Brain microvascular endothelial cell (primary cell): Measurements from ENCODE around the gene MACROD2.

ENCODE experiments used
- DNase-seq: peaks from one replicate; pipeline ENCODE4 v3.0.0-alpha.2; 2020
- H3K27ac ChIP-seq: fragments of 250-450 bp; sonication (Bioruptor Pico); 2 replicates; pipeline ENCODE4 v1.5.1; 2020; ENCODE audit warnings: mild to moderate bottlenecking, moderate library complexity
- H3K27me3 ChIP-seq: fragments of 250-450 bp; sonication (Bioruptor Pico); replicated peaks from 2 replicates; pipeline ENCODE4 v1.5.1; 2020; ENCODE audit warnings: mild to moderate bottlenecking
- H3K36me3 ChIP-seq: fragments of 250-450 bp; sonication (Bioruptor Pico); replicated peaks from 2 replicates; pipeline ENCODE4 v1.5.1; 2020; ENCODE audit warnings: mild to moderate bottlenecking
- H3K4me3 ChIP-seq: 2 replicates; pipeline ENCODE4 v1.5.1; 2011; ENCODE audit warnings: low read depth, mild to moderate bottlenecking, control low read depth, low read length, moderate library complexity
- in situ Hi-C: cut with HindIII; loops from 2 replicates; pipeline ENCODE4 v1.10.0; 2017; ENCODE audit warnings: low sequenced_read_pairs, low pct_ligation_motif_present
- TF ChIP-seq, protein P1 (sequence below): IDR thresholded peaks from 2 replicates; pipeline ENCODE4 v1.5.1; 2011; ENCODE audit warnings: low read depth, mild to moderate bottlenecking, moderate library complexity, low read length, control low read depth, inconsistent platforms; ENCODE audit errors: missing control alignments

Gene MACROD2

GRCh38 chr20:14885661-14886060, 890.3 kb downstream of the MACROD2 start:
- TF ChIP-seq, protein P1, sequence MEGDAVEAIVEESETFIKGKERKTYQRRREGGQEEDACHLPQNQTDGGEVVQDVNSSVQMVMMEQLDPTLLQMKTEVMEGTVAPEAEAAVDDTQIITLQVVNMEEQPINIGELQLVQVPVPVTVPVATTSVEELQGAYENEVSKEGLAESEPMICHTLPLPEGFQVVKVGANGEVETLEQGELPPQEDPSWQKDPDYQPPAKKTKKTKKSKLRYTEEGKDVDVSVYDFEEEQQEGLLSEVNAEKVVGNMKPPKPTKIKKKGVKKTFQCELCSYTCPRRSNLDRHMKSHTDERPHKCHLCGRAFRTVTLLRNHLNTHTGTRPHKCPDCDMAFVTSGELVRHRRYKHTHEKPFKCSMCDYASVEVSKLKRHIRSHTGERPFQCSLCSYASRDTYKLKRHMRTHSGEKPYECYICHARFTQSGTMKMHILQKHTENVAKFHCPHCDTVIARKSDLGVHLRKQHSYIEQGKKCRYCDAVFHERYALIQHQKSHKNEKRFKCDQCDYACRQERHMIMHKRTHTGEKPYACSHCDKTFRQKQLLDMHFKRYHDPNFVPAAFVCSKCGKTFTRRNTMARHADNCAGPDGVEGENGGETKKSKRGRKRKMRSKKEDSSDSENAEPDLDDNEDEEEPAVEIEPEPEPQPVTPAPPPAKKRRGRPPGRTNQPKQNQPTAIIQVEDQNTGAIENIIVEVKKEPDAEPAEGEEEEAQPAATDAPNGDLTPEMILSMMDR, result no peak
- DNase-seq, result no peak
- Histone ChIP-seq H3K36me3 (no peaks in the 10 kb centered on the region), H3K27me3 (no peaks in the 10 kb centered on the region), H3K27ac (no peak overlapping the region), H3K4me3 (no peak overlapping the region)
- in situ Hi-C loops, result no loop called here

DNA sequence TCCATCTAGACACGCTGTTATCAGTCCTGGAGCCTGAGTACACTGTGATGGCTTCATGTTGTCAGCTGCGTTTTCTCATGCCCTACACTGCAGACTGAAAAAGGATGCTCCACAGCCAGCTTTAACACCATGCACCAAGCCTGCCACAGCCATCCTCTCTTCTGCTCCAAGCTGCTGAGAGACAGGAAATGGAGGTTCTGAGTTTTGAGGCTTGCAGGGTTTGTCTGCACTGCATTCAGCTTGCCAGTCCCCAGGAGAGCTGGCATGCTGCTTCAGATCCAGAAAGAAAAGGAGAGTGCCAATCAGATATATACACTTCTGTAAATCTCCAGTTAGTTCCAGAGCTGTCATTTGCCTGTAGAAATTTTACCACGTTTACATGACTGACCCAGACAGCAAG, 892.8 kb downstream of the MACROD2 start:
- Histone ChIP-seq H3K36me3 (no peaks in the 10 kb centered on the region), H3K27ac (no peak overlapping the region), H3K27me3 (no peaks in the 10 kb centered on the region), H3K4me3 (no peak overlapping the region)
- TF ChIP-seq, protein P1, result no peak
- in situ Hi-C loops, result no loop called here
- DNase-seq, result no peak

GRCh38 chr20:14889496-14890255, 894.4 kb downstream of the MACROD2 start:
- in situ Hi-C loops, result no loop called here
- DNase-seq, result no peak
- no peak overlapping the region for H3K27ac ChIP-seq
- H3K4me3 ChIP-seq, result no peak overlapping the region
- TF ChIP-seq, protein P1, result no peak
- H3K27me3 ChIP-seq, result no peaks in the 10 kb centered on the region
- H3K36me3 ChIP-seq, result no peaks in the 10 kb centered on the region

- DNase-seq, result no peak
- H3K27ac ChIP-seq, result no peak overlapping the region
- in situ Hi-C loops, result no loop called here
- TF ChIP-seq, protein P1, result no peak
- H3K27me3 ChIP-seq, result no peaks in the 10 kb centered on the region
- no peaks in the 10 kb centered on the region for H3K36me3 ChIP-seq
- H3K4me3 ChIP-seq, result no peak overlapping the region
These were observed 895.4 kb downstream of the MACROD2 start for GRCh38 chr20:14890713-14891112.

- TF ChIP-seq, protein P1, result no peak
- Histone ChIP-seq H3K27ac (no peak overlapping the region), H3K27me3 (no peaks in the 10 kb centered on the region), H3K36me3 (no peaks in the 10 kb centered on the region), H3K4me3 (no peak overlapping the region)
- in situ Hi-C loops, result no loop called here
- no peak for DNase-seq
These were observed 897.5 kb downstream of the MACROD2 start for GRCh38 chr20:14892782-14893181.

DNA sequence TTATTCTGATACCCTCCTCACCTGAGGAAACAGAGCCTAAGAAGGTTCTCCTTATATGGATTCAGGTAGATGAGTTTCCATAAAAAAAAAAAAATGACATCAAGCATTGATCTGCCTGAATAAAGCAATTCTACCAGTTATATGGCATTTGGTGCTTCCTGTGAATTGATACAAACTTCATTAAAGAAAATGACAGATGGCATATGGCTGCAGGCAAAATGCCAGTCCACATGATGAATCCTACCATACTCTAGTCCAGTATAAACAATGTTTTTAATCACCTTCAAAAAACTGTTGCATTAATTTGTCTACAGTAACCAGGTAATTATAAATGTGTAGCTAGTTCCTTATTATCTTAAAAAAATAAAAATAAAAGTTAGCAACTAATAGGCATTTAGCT, 901.3 kb downstream of the MACROD2 start:
- H3K36me3 ChIP-seq, result no peaks in the 10 kb centered on the region
- TF ChIP-seq, protein P1, result no peak
- H3K27ac ChIP-seq, result no peak overlapping the region
- no peaks in the 10 kb centered on the region for H3K27me3 ChIP-seq
- in situ Hi-C loops, result no loop called here
- DNase-seq, result no peak
- H3K4me3 ChIP-seq, result no peak overlapping the region
